ENCODE results near the gene CADM3. TPM values are rescaled to one million over a fixed set of nuclear protein-coding genes. Genes with fewer than 3 reads are reported as not detected.

CADM3 gene
- total and polyA plus RNA-seq, 9 of the 15 experiments (the other 6 are each of a cell fraction or from before 2014, with no cell fraction given), result 0.04 TPM; not detected in 8

DNA sequence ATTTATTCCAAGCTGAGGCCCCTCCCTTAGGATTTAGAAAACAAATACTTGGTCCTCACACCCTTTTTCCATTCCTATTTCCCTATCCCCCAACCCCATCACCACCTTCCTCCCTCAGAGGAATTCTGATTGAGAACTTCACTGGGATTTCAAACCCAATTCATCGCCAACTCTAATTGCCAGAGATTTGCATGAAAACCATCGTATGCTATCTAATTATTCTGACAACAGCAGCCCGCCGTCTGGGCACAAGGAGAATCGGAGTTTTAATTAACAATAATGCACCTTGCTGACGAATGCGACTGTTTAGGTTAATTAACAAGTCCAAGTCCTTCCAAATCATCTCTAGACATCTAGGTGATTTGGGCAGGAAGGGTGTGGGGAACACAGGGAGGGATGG, 37.6 kb downstream of the CADM3 start:
- no TSS peak for BruUV-seq (replicated peaks)
- POLR2A ChIA-PET, result interaction anchor here (0.6 kb wide), 1 partner anchor 817 kb away, joined by 4 read pairs; no protein-coding TSS in a partner anchor
- in situ Hi-C loops (cut with MboI), result no loop called here

More for the DNA sequence above, 37.6 kb downstream of the CADM3 start:
- TF ChIP-seq POLR3A (IDR thresholded peaks at IDR 0.05; ENCODE audit: borderline replicate concordance, extremely low read depth, insufficient read depth, insufficient read length) (no peak), STAT5B (CRISPR knock-in tag; IDR thresholded peaks at IDR 0.05) (no peak), KLF6 (CRISPR knock-in tag; IDR thresholded peaks at IDR 0.05; ENCODE audit: borderline replicate concordance) (no peak), ELF4 (CRISPR knock-in tag; IDR thresholded peaks at IDR 0.05) (no peak), PURB (CRISPR knock-in tag; IDR thresholded peaks at IDR 0.05; ENCODE audit: low read depth) (no peak), MEF2D (tag; conservative IDR thresholded peaks at IDR 0.05; ENCODE audit: low read depth) (no peak), HMBOX1 (IDR thresholded peaks at IDR 0.05) (no peak)
- no peaks in the 10 kb centered on the region for H3K79me2 ChIP-seq (ENCODE audit: control insufficient read depth, insufficient read depth, low read length)
- no peak for ATAC-seq
- no peaks in the 10 kb centered on the region for H4K20me1 ChIP-seq (replicated peaks; ENCODE audit: control insufficient read depth, insufficient read depth, low read length)
- H2AFZ ChIP-seq (ENCODE audit: low read depth, low read length), result no peak overlapping the region
- H3K9me1 ChIP-seq (ENCODE audit: control insufficient read depth, insufficient read depth, low read length), result no peaks in the 10 kb centered on the region
- DNase-seq (ENCODE audit: extremely low read depth in 1 of 4, low spot score in 3 of 4), result no peak
- H3K27ac ChIP-seq (ENCODE audit: extremely low read depth, low read depth, low read length), result no peak overlapping the region
- H3K27me3 ChIP-seq (ENCODE audit: control insufficient read depth in 2 of 2, insufficient read depth in 2 of 2, low read length in 2 of 2), result peaks cover 0 to 5% of the 10 kb centered on the region in 2 experiments; a peak in 1 of 5 replicates
- H3K4me2 ChIP-seq (ENCODE audit: insufficient read depth, low read length), result no peak overlapping the region
- H3K4me3 ChIP-seq, result no peak overlapping the region
- no peaks in the 10 kb centered on the region for H3K9me3 ChIP-seq (replicated peaks; ENCODE audit: control insufficient read depth, insufficient read depth, low read depth, low read length)
- FAIRE-seq, result no peak
- peaks cover 13 to 17% of the 10 kb centered on the region in 2 experiments; a peak in 4 of 5 replicates for H3K4me1 ChIP-seq (replicated peaks in 1 of 2; ENCODE audit: control insufficient read depth in 2 of 2, insufficient read depth in 2 of 2, low read length in 2 of 2)
- CTCF ChIA-PET (ENCODE audit: low intra/inter-chr PET ratio), result interaction anchor here (0.7 to 6.1 kb wide), 3 partner anchors 9 to 49 kb away, joined by 3 to 90 read pairs (median 3); no protein-coding TSS in a partner anchor
- intact Hi-C loops (cut with micrococcal nuclease), result no loop called here
- no peak overlapping the region for H3K9ac ChIP-seq (ENCODE audit: insufficient read depth in 1 of 2, low read depth in 2 of 2, low read length in 2 of 2)
- WGBS (ENCODE audit: insufficient coverage, low coverage, missing lambda C conversion rate), result 0% methylated on average over 7 of the region's 7 CpGs
- H3K36me3 ChIP-seq (ENCODE audit: control insufficient read depth, insufficient read depth, low read length), result no peaks in the 10 kb centered on the region
